Left ventricle myocardium superior (tissue), 1 donor: Measurements from ENCODE around the gene RAB41. TPM values are rescaled to one million over a fixed set of nuclear protein-coding genes. Genes with fewer than 3 reads are reported as not detected.
"Not testable (repeated sequence)": the region's sequence is repeated elsewhere in the genome, so short reads cannot be mapped to it uniquely, and the experiment has no call there.

Experiments used
- ATAC-seq: fragments of 200-7000 bp; cut with Tn5 transposase; one replicate; pipeline ENCODE4 v1.9.1; 2020; ENCODE audit warnings: mild to moderate bottlenecking, moderate library complexity
- DNase-seq: peaks from one replicate; pipeline ENCODE4 v3.0.0-alpha.2; 2020
- intact Hi-C: fragments of 100-400 bp; cut with micrococcal nuclease; formaldehyde crosslinking; loops from one replicate; pipeline ENCODE4 v1.11.0; 2022
- long read RNA-seq: library from polyadenylated mRNA; unstranded; transcript quantifications from one replicate; pipeline ENCODE4 v2.0.0, GENCODE V29; 2021
- total RNA-seq: library from RNA; stranded (reverse); fragmentation: NEBNext Ultra II Directional; extraction: Animal tissue kit (Norgen Biotek cat#: 25700); gene quantifications from one replicate; pipeline ENCODE4 v1.2.1, GENCODE V29; 2021
- donor health status: DM: no; HTN: yes; CAD: no; lungs with severe emphysema.

RAB41 gene
- not detected for total RNA-seq
- long read RNA-seq: 0 reads

- no peak for DNase-seq
- ATAC-seq: no peak
- intact Hi-C loops: no loop called here
Observed at GRCh38 chrX:70281951-70282350, at the start of gene RAB41. TSS of gene RAB41 (plus strand) at chrX:70282172. CDS start at chrX:70282218, 46 bp downstream.

GRCh38 chrX:70234355-70234754, 47.6 kb upstream of the RAB41 start, which contains the start of gene AWAT1:
TSS of gene AWAT1 (plus strand) at chrX:70234655. CDS start at chrX:70234696, 41 bp downstream.
- intact Hi-C loops: no loop called here
- DNase-seq: no peak
- ATAC-seq: no peak

GRCh38 chrX:70240751-70241150, 41.2 kb upstream of the RAB41 start:
- ATAC-seq (no peak), DNase-seq (no peak)
- intact Hi-C loops: no loop called here

GRCh38 chrX:70241501-70241900, 40.5 kb upstream of the RAB41 start:
- ATAC-seq (no peak), DNase-seq (no peak)
- intact Hi-C loops: no loop called here

- intact Hi-C loops, DNase-seq, ATAC-seq: not testable (repeated sequence)
Observed at GRCh38 chrX:70243601-70244000, 38.4 kb upstream of the RAB41 start.

GRCh38 chrX:70244881-70245280, 37.1 kb upstream of the RAB41 start:
- ATAC-seq: peak; percentile 27
- no peak for DNase-seq
- intact Hi-C loops: no loop called here

- ATAC-seq (no peak), DNase-seq (no peak)
- intact Hi-C loops: no loop called here
Observed at GRCh38 chrX:70247252-70247651, 34.7 kb upstream of the RAB41 start.

- DNase-seq: no peak
- intact Hi-C loops: no loop called here
- no peak for ATAC-seq
Observed at GRCh38 chrX:70252491-70252890, 29.5 kb upstream of the RAB41 start.

- intact Hi-C loops: no loop called here
- ATAC-seq (no peak), DNase-seq (no peak)
Observed at GRCh38 chrX:70253377-70254062, 28.5 kb upstream of the RAB41 start.

- no peak for DNase-seq
- intact Hi-C loops: no loop called here
- ATAC-seq: no peak
Observed at GRCh38 chrX:70254063-70254400, 27.9 kb upstream of the RAB41 start.

- ATAC-seq: no peak
- intact Hi-C loops: no loop called here
Observed at GRCh38 chrX:70254909-70255308, 27.1 kb upstream of the RAB41 start.

GRCh38 chrX:70255452-70255851, 26.5 kb upstream of the RAB41 start:
- peak; percentile 60 for ATAC-seq
- intact Hi-C loops: no loop called here

More at GRCh38 chrX:70254909-70255308, 27.1 kb upstream of the RAB41 start:
- DNase-seq: no peak

GRCh38 chrX:70257423-70258288, 24.3 kb upstream of the RAB41 start:
- intact Hi-C loops: no loop called here
- no peak for ATAC-seq
- no peak for DNase-seq

More at GRCh38 chrX:70255452-70255851, 26.5 kb upstream of the RAB41 start:
- DNase-seq: no peak

- intact Hi-C loops: no loop called here
- ATAC-seq (no peak), DNase-seq (no peak)
Observed at GRCh38 chrX:70260104-70260503, 21.9 kb upstream of the RAB41 start, which contains the start of gene P2RY4. TSS of gene P2RY4 (minus strand) at chrX:70260204. CDS start at chrX:70259624, 580 bp downstream.

GRCh38 chrX:70262952-70263567, 18.9 kb upstream of the RAB41 start:
- ATAC-seq: peak; percentile 55
- intact Hi-C loops: no loop called here

GRCh38 chrX:70264784-70265183, 17.2 kb upstream of the RAB41 start:
- DNase-seq (no peak), ATAC-seq (no peak)
- intact Hi-C loops: no loop called here

More at GRCh38 chrX:70262952-70263567, 18.9 kb upstream of the RAB41 start:
- DNase-seq: peak; percentile 39

- intact Hi-C loops: no loop called here
- no peak for DNase-seq
- no peak for ATAC-seq
Observed at GRCh38 chrX:70268034-70268433, 13.9 kb upstream of the RAB41 start, which contains the start of gene ARR3. TSS of gene ARR3 (plus strand) at chrX:70268334. CDS start at chrX:70269386, 1,052 bp downstream.

GRCh38 chrX:70274029-70274428, 7.9 kb upstream of the RAB41 start:
- ATAC-seq, DNase-seq, intact Hi-C loops: not testable (repeated sequence)

- DNase-seq (no peak), ATAC-seq (no peak)
- intact Hi-C loops: no loop called here
Observed at GRCh38 chrX:70279081-70279480, 2.9 kb upstream of the RAB41 start.

GRCh38 chrX:70280573-70280972, 1.4 kb upstream of the RAB41 start:
- ATAC-seq (no peak), DNase-seq (no peak)
- intact Hi-C loops: no loop called here
